GM06990 (cell line): ENCODE measurements around the gene TIE1.

Experiments
- DNase-seq: peaks from one replicate; pipeline ENCODE4 v3.0.0-alpha.2; 2011; ENCODE audit not compliant: insufficient read length; ENCODE audit errors: extremely low read depth
- H3K27me3 ChIP-seq: replicated peaks from 2 replicates; pipeline ENCODE4 v1.6.0; 2011; ENCODE audit warnings: low read length; ENCODE audit not compliant: control insufficient read depth, insufficient read depth
- H3K36me3 ChIP-seq: 2 replicates; pipeline ENCODE4 v1.5.1; 2011; ENCODE audit warnings: low read length; ENCODE audit not compliant: control insufficient read depth, insufficient read depth
- H3K4me3 ChIP-seq: replicated peaks from 2 replicates; pipeline ENCODE4 v1.5.1; 2011; ENCODE audit warnings: low read depth, mild to moderate bottlenecking, control low read depth, low read length
- CTCF ChIP-seq: IDR thresholded peaks from 2 replicates; pipeline ENCODE4 v1.5.1; 2011; ENCODE audit warnings: low read length, control low read depth, mild to moderate bottlenecking, inconsistent platforms; ENCODE audit not compliant: insufficient read depth, poor library complexity, severe bottlenecking

The TIE1 gene

DNA sequence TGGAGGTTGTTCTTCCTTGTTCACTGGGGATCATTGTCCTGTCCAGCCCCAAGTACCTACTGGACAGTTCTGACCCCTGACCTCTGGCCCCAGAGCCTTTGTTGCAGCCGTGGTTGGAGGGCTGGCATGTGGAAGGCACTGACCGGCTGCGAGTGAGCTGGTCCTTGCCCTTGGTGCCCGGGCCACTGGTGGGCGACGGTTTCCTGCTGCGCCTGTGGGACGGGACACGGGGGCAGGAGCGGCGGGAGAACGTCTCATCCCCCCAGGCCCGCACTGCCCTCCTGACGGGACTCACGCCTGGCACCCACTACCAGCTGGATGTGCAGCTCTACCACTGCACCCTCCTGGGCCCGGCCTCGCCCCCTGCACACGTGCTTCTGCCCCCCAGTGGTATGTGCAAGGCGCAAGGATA, 11.4 kb downstream of the TIE1 start:
- no peaks in the 10 kb centered on the region for H3K36me3 ChIP-seq
- DNase-seq: no peak
- H3K27me3 ChIP-seq: no peaks in the 10 kb centered on the region
- no peak for TF ChIP-seq CTCF
- H3K4me3 ChIP-seq: no peak overlapping the region

DNA sequence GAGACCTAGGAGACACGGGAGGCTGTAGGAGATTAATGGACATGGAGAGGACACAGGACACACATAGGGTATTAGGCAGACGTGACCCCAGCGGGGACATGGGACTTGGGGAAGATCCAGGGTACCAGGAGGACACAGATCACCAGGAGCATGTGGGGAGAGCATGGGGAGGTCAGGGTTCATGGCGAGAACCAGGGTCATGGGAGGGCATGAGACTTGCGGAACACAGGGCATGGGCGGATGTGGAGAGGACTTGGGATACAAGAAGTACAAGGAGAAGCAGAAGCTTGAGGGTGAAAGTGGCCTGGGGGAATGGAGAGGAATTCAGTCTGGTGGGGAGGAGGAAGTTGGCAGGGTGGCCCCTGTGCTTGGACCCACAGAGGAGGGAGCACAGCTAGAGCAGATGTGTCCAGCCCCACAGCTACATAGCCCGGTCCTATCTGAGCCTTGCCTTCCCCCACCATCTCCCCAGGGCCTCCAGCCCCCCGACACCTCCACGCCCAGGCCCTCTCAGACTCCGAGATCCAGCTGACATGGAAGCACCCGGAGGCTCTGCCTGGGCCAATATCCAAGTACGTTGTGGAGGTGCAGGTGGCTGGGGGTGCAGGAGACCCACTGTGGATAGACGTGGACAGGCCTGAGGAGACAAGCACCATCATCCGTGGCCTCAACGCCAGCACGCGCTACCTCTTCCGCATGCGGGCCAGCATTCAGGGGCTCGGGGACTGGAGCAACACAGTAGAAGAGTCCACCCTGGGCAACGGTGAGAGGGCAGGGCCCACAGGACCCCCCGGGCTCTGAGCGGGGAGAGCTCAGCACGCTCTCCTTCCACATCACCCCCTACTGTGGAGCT, 12.1 kb downstream of the TIE1 start:
- no peak for TF ChIP-seq CTCF
- Histone ChIP-seq H3K4me3 (no peak overlapping the region), H3K27me3 (no peaks in the 10 kb centered on the region), H3K36me3 (no peaks in the 10 kb centered on the region)
- DNase-seq: no peak

DNA sequence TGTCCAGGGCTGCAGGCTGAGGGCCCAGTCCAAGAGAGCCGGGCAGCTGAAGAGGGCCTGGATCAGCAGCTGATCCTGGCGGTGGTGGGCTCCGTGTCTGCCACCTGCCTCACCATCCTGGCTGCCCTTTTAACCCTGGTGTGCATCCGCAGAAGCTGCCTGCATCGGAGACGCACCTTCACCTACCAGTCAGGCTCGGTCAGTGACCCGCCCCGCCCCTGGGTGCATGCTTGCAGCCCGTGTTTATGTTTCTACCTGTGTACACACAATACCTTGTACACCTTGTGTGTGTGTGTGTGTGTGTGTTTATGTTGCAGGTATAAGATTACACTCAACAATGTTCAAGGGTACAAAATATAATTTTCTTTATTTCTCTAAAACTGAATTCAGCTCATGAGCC, 13.0 kb downstream of the TIE1 start:
- no peak for TF ChIP-seq CTCF
- Histone ChIP-seq H3K36me3 (no peaks in the 10 kb centered on the region), H3K4me3 (no peak overlapping the region), H3K27me3 (no peaks in the 10 kb centered on the region)
- no peak for DNase-seq

DNA sequence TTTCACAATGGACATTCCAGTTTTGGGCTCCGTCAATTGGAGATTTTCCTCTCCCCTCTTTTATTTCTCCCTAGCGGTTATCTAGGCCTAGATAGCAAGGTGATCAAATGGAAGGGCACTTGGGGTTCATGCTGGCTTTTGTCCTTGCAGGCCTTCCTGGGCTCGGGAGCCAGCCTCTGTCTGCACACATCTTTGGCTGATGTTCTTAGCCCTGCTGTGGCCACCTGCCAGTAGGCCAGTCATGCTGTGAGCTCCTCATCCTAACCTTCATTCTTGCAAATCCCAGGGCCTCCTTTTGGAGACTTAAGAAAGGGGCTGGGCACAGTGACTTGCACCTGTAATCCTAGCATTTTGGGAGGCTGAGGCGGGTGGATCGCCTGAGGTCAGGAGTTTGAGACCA, 13.5 kb downstream of the TIE1 start:
- no peak overlapping the region for H3K4me3 ChIP-seq
- DNase-seq: no peak
- TF ChIP-seq CTCF: no peak
- H3K36me3 ChIP-seq: no peaks in the 10 kb centered on the region
- H3K27me3 ChIP-seq: no peaks in the 10 kb centered on the region

GRCh38 chr1:43315481-43315880, 14.7 kb downstream of the TIE1 start:
- no peaks in the 10 kb centered on the region for H3K27me3 ChIP-seq
- TF ChIP-seq CTCF: no peak
- no peaks in the 10 kb centered on the region for H3K36me3 ChIP-seq
- DNase-seq: no peak
- H3K4me3 ChIP-seq: no peak overlapping the region
